Activated T-helper 17 cell treated with anti-CD3 and anti-CD28 coated beads, Interleukin-2, amount 50 U/mL, for 72 hours (primary cell): ENCODE measurements around the gene ABCF3. TPM values are rescaled to one million over a fixed set of nuclear protein-coding genes. Genes with fewer than 3 reads are reported as not detected.
"Not testable (repeated sequence)": the region's sequence is repeated elsewhere in the genome, so short reads cannot be mapped to it uniquely, and the experiment has no call there.

Source experiments
- ATAC-seq: fragments of 150-1000 bp; cut with Tn5 transposase; replicated peaks from 2 replicates; pipeline ENCODE4 v1.10.0; 2021; ENCODE audit warnings: mild to moderate bottlenecking, moderate library complexity
- H3K27ac Mint-ChIP-seq: one replicate; pipeline ENCODE4 v1.8.0; 2022; ENCODE audit warnings: mixed read lengths
- H3K27me3 Mint-ChIP-seq: one replicate; pipeline ENCODE4 v1.8.0; 2022; ENCODE audit warnings: mixed read lengths
- H3K36me3 Mint-ChIP-seq: one replicate; pipeline ENCODE4 v1.8.0; 2022; ENCODE audit warnings: low read depth, mild to moderate bottlenecking, mixed read lengths
- H3K4me1 Mint-ChIP-seq: one replicate; pipeline ENCODE4 v1.8.0; 2022; ENCODE audit warnings: mixed read lengths
- H3K4me3 Mint-ChIP-seq: one replicate; pipeline ENCODE4 v1.8.0; 2022; ENCODE audit warnings: mild to moderate bottlenecking, mixed read lengths
- H3K9me3 Mint-ChIP-seq: one replicate; pipeline ENCODE4 v1.8.0; 2022; ENCODE audit warnings: mixed read lengths
- total RNA-seq, 2 donors: library from RNA; stranded (reverse); gene quantifications; one replicate each; pipeline ENCODE4 v1.2.3, GENCODE V29; 2022

The ABCF3 gene
- 10 to 100 TPM; 75.5 to 93.5 TPM for total RNA-seq

DNA sequence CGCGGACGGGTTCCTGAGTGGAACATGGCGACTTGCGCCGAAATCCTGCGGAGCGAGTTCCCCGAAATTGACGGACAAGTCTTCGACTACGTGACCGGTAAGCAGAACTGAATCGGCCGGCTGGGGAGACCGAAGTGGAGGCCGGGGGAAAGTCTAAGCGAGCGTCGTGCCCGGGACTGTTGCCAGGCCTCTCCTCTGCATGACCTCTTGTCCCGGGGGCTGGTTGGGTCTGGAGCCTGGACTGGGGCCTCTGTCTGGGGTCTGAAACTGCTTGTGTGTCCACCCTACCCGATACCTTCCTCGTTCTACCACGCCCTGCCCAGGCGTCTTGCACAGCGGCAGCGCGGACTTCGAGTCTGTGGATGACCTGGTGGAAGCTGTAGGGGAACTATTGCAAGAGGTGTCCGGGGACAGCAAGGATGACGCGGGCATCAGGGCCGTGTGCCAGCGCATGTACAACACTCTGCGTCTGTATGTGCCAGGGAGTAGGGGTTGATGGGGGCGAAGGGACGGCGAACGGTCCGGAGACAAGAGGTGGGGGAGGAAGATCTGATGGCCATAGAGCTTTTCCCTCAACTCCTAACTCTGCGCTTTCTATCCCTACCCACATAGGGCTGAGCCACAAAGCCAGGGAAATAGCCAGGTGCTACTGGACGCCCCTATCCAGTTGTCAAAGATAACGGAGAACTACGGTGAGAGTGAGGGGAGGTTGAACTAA, at the start of gene ABCF3:
Gene ABCF3, plus strand, starts transcription at position 16 of the 718 bp plus-strand sequence. Its CDS starts 9 bp downstream, at position 25.
- H3K36me3 Mint-ChIP-seq, result peaks cover 98% of the 10 kb centered on the region
- no peaks in the 10 kb centered on the region for H3K9me3 Mint-ChIP-seq
- H3K27me3 Mint-ChIP-seq, result no peaks in the 10 kb centered on the region
- peak within 1 kb of the TSS; percentile 97 for H3K27ac Mint-ChIP-seq
- peak within 1 kb of the TSS; percentile 100 for H3K4me3 Mint-ChIP-seq
- peak; percentile 28 for ATAC-seq
- H3K4me1 Mint-ChIP-seq, result peaks cover 20% of the 10 kb centered on the region

DNA sequence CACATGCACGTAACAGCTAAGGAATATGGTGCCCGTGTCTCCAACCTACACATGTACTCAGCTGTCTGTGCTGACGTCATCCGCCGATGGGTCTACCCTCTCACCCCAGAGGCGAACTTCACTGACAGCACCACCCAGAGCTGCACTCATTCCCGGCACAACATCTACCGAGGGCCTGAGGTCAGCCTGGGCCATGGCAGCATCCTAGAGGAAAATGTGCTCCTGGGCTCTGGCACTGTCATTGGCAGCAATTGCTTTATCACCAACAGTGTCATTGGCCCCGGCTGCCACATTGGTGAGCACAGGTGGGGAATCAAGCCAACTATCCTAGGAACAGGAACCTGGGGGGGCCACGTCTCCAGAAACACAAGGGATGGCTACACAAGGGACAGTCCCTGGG, 45.6 kb upstream of the ABCF3 start:
- ATAC-seq, result no peak
- Mint-ChIP-seq H3K27ac (no peak overlapping the region), H3K4me3 (no peak overlapping the region), H3K9me3 (no peaks in the 10 kb centered on the region), H3K27me3 (no peaks in the 10 kb centered on the region), H3K36me3 (peaks cover 100% of the 10 kb centered on the region), H3K4me1 (peaks cover 20% of the 10 kb centered on the region)

DNA sequence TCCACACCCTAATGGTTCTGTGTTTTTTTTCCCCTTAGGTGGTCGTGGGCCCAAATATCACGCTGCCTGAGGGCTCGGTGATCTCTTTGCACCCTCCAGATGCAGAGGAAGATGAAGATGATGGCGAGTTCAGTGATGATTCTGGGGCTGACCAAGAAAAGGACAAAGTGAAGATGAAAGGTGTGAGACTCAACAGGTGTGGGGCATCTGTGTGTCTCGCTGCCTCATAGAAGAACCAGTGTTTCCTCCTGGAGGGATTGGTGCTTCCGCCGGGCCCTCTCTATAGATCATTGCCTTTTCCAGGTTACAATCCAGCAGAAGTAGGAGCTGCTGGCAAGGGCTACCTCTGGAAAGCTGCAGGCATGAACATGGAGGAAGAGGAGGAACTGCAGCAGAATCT, 43.8 kb upstream of the ABCF3 start:
- no peaks in the 10 kb centered on the region for H3K9me3 Mint-ChIP-seq
- H3K27ac Mint-ChIP-seq, result no peak overlapping the region
- no peaks in the 10 kb centered on the region for H3K27me3 Mint-ChIP-seq
- peaks cover 9% of the 10 kb centered on the region for H3K4me1 Mint-ChIP-seq
- peaks cover 99% of the 10 kb centered on the region for H3K36me3 Mint-ChIP-seq
- no peak for ATAC-seq
- no peak overlapping the region for H3K4me3 Mint-ChIP-seq

DNA sequence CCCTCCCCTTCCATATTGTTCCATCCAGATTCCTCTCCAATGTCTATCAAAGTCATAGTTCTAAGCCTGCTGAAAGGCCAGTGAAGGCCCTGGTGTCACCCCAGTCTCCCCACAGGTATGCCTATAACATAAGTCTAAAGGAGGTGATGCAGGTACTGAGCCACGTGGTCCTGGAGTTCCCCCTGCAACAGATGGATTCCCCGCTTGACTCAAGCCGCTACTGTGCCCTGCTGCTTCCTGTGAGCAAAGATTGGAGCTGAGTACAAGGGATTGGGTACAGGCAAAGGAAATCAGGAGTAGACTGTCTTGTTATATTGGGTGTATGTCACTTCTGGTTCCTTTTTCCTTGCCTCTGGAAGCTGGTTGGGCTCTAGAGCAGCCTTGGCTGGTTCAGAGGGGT, 42.7 kb upstream of the ABCF3 start:
- Mint-ChIP-seq H3K27me3 (no peaks in the 10 kb centered on the region), H3K9me3 (no peaks in the 10 kb centered on the region), H3K4me3 (no peak overlapping the region), H3K27ac (peak overlapping the region; percentile 5), H3K4me1 (peaks cover 6% of the 10 kb centered on the region), H3K36me3 (peaks cover 87% of the 10 kb centered on the region)
- peak; percentile 66 for ATAC-seq

DNA sequence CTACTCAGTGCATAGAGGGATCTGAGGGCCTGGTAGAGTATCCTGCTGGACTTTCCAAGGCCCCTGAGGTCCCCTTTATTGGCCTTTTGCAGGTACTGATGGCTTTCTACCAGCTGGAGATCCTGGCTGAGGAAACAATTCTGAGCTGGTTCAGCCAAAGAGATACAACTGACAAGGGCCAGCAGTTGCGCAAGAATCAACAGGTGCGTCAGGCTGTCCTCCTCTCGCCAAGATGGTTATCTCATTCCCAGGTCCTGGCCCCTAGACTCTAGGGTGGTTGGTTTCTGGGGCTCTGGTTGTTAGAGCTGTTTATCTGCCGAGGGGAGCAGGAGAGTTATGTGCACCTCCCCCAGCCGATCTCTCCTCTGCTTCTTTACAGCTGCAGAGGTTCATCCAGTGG, 41.5 kb upstream of the ABCF3 start:
- Mint-ChIP-seq H3K27me3 (no peaks in the 10 kb centered on the region), H3K4me3 (no peak overlapping the region), H3K9me3 (no peaks in the 10 kb centered on the region), H3K4me1 (peaks cover 6% of the 10 kb centered on the region), H3K27ac (no peak overlapping the region), H3K36me3 (peaks cover 76% of the 10 kb centered on the region)
- no peak for ATAC-seq

DNA sequence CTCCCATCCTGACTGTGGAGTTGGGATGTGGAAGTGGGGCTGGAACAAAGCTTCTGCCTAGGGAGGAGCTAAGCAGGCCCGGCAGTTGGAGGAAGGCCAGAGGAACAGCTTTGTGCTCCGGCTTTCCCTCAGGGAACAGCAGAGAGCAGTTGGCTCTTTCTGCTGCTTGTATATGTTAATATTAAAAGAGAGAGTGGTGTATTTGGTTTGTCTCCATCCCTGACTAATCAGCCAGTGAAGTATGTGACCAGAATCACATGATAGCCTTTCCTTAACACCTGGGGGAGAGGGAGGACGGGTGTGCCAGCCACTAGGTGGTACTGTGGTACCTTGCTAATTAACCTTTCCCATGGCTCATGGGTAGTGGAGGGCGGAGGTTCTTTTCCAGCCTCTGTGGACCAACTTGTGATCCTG, 40.9 kb upstream of the ABCF3 start:
- Mint-ChIP-seq H3K27me3 (no peaks in the 10 kb centered on the region), H3K4me3 (no peak overlapping the region), H3K9me3 (no peaks in the 10 kb centered on the region), H3K27ac (no peak overlapping the region), H3K4me1 (peaks cover 4% of the 10 kb centered on the region), H3K36me3 (peaks cover 69% of the 10 kb centered on the region)
- peak; percentile 81 for ATAC-seq

DNA sequence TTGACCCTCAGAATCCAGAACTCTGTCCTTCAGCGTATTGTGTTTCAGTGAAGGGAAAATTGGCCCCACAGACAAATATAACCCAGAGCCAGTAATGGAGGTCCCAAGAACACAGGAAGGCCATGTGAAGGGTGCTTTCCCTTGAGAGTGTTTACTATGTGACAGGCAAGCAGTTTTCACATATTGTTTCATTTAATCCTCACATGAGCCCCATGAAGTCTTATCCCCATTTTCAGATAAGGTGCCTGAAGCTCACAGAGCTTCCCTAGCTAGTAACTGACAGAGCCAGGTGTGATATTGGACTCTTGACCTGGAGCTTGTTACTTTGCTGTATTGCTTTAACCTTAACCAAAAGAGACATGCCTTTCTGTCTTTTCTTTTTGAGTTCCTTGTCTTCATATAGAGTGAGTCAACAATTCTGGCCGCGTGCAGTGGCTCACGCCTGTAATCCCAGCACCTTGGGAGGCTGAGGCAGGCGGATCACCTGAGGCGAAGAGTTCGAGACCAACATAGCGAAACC, 40.2 kb upstream of the ABCF3 start:
- no peaks in the 10 kb centered on the region for H3K9me3 Mint-ChIP-seq
- no peaks in the 10 kb centered on the region for H3K27me3 Mint-ChIP-seq
- H3K36me3 Mint-ChIP-seq, result peaks cover 62% of the 10 kb centered on the region
- H3K4me3 Mint-ChIP-seq, result no peak overlapping the region
- ATAC-seq, result no peak
- H3K4me1 Mint-ChIP-seq, result no peaks in the 10 kb centered on the region
- no peak overlapping the region for H3K27ac Mint-ChIP-seq

- H3K4me3 Mint-ChIP-seq, result no peak overlapping the region
- H3K4me1 Mint-ChIP-seq, result no peaks in the 10 kb centered on the region
- H3K36me3 Mint-ChIP-seq, result peaks cover 40% of the 10 kb centered on the region
- H3K27me3 Mint-ChIP-seq, result no peaks in the 10 kb centered on the region
- H3K27ac Mint-ChIP-seq, result no peak overlapping the region
- H3K9me3 Mint-ChIP-seq, result no peaks in the 10 kb centered on the region
- no peak for ATAC-seq
Observed at GRCh38 chr3:184148076-184148475, 37.9 kb upstream of the ABCF3 start.

- peaks cover 29% of the 10 kb centered on the region for H3K36me3 Mint-ChIP-seq
- H3K27me3 Mint-ChIP-seq, result no peaks in the 10 kb centered on the region
- no peak overlapping the region for H3K27ac Mint-ChIP-seq
- no peaks in the 10 kb centered on the region for H3K9me3 Mint-ChIP-seq
- H3K4me1 Mint-ChIP-seq, result no peaks in the 10 kb centered on the region
- H3K4me3 Mint-ChIP-seq, result no peak overlapping the region
- ATAC-seq, result no peak
Observed at GRCh38 chr3:184149123-184149522, 36.9 kb upstream of the ABCF3 start.

DNA sequence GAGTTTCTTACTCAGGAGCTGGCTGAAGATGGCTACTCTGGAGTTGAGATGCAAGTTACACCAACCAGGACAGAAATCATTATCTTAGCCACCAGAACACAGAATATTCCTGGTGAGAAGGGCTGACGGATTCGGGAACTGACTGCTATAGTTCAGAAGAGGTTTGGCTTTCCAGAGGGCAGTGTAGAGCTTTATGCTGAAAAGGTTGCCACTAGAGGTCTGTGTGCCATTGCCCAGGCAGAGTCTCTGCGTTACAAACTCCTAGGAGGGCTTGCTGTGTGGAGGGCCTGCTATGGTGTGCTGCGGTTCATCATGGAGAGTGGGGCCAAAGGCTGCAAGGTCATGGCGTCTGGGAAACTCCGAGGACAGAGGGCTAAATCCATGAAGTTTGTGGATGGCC, 36.2 kb upstream of the ABCF3 start:
- not testable (repeated sequence) for H3K27me3 Mint-ChIP-seq, H3K27ac Mint-ChIP-seq, H3K4me1 Mint-ChIP-seq, ATAC-seq, H3K4me3 Mint-ChIP-seq, H3K9me3 Mint-ChIP-seq
- peaks cover 23% of the 10 kb centered on the region for H3K36me3 Mint-ChIP-seq

DNA sequence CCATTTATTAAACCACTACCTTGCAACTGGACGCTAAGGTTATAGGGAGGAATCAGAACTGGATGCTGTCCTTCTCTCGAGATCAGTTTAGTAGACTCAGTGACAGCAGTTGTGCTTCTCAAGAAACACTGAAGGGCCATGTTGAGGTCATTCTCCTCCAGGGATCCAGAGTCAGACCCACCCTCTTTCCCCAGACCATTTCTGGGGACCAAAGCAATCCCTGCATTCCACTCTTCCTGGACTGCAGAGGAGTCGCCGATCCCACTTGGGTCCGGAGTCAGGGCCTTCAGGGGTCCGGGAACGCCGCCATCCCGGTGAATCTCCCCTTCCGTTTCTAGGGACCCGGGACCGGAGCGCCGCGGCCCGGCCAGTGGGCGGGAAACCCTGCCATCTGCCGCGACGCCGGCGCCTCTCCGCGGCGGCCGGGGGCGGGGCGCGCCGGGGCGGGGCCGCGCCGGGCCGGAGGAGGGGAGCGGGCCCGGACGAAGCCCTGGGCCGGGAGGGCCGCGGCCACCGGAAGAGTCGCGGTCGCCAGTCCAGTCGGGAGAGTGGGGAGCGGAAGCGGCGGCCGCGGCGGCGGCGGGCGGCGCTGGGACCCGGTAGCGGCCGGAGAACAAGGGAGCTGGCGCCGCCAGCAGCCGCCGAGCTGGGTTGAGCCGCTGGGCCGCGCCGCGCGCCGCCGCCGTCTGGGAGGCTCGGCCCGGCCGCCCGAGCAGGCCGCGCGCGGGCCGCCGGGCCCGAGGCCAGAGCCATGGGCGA, 30.9 kb upstream of the ABCF3 start, which contains the start of gene DVL3:
Gene DVL3, plus strand, starts transcription at position 493 of the 759 bp plus-strand sequence. Its CDS starts 259 bp downstream, at position 752.
- H3K27ac Mint-ChIP-seq, result peak within 1 kb of the TSS; percentile 92
- peaks cover 5% of the 10 kb centered on the region for H3K4me1 Mint-ChIP-seq
- peak within 1 kb of the TSS; percentile 94 for H3K4me3 Mint-ChIP-seq
- H3K27me3 Mint-ChIP-seq, result no peaks in the 10 kb centered on the region
- peaks cover 5% of the 10 kb centered on the region for H3K36me3 Mint-ChIP-seq
- peak; percentile 83 for ATAC-seq
- no peaks in the 10 kb centered on the region for H3K9me3 Mint-ChIP-seq

DNA sequence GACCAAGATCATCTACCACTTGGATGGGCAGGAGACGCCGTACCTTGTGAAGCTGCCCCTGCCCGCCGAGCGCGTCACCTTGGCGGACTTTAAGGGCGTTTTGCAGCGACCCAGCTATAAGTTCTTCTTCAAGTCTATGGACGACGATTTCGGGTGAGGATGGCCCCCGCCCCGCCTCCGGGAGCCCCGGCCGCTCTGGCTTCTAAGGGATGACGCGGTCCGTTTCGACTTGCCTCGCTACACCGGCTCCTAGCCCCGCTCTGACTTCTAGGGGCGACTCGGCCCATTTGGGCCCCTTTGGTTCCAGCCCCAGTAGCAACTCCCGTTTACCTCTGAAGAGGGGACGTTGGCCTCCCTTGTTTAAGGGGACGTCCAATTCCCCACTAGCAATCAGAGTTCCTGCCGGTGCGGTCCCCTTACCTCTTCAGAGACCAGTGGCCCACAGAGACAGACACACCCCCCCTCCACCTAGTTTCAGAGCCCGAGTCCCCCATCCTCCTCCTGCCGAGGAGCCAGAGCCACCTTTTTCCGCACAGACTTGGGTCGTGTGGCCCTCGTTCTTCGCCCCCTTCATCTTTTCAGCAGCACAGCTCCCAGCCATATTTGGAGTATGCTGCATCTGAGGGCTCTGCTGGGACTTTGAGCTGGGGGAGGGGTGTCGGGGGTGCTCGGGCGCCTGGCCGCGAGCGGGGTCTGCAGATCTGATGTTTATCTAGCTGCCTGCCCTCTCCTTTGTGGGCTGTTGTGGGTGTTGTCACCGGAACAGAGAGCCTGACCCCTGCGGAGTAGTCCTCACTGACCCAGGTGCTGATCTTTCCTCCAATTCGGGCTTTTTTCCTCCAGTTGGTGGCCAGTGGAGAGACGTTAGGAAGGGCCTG, 30.1 kb upstream of the ABCF3 start:
- no peaks in the 10 kb centered on the region for H3K27me3 Mint-ChIP-seq
- no peaks in the 10 kb centered on the region for H3K9me3 Mint-ChIP-seq
- peaks cover 5% of the 10 kb centered on the region for H3K36me3 Mint-ChIP-seq
- peak; percentile 78 for ATAC-seq
- peak overlapping the region; percentile 94 for H3K4me3 Mint-ChIP-seq
- peaks cover 11% of the 10 kb centered on the region for H3K4me1 Mint-ChIP-seq
- peak overlapping the region; percentile 92 for H3K27ac Mint-ChIP-seq

DNA sequence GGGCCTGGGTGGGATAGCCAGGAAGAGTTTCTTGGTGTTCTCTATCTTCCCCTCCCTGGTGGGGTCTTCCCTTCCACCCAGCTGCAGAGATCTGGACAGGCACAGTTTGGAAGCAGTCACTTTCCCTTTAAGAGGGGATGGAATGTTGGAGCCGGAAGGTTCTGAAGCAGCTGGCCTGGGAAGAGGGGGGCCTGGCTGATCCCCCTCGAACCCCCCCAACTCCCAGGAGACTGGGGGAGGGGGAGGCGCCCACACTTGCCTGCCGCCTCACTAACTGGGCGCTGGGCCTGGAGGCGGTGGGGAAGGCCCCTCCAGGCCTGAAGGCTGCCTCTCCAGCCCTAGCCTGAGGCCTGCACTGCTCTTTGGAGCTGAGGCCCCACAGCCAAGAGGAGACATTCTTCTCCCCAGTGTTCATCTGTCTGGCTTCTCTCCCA, 29.5 kb upstream of the ABCF3 start:
- no peaks in the 10 kb centered on the region for H3K27me3 Mint-ChIP-seq

GRCh38 chr3:184157206-184157605, 28.8 kb upstream of the ABCF3 start:
- peaks cover 17% of the 10 kb centered on the region for H3K4me1 Mint-ChIP-seq
- H3K27ac Mint-ChIP-seq, result peak overlapping the region; percentile 92
- H3K27me3 Mint-ChIP-seq, result no peaks in the 10 kb centered on the region
- no peak for ATAC-seq
- H3K9me3 Mint-ChIP-seq, result no peaks in the 10 kb centered on the region
- H3K36me3 Mint-ChIP-seq, result peaks cover 15% of the 10 kb centered on the region
- H3K4me3 Mint-ChIP-seq, result peak overlapping the region; percentile 94

More for the DNA sequence above, 29.5 kb upstream of the ABCF3 start:
- Mint-ChIP-seq H3K4me3 (peak overlapping the region; percentile 94), H3K27ac (peak overlapping the region; percentile 92), H3K36me3 (peaks cover 8% of the 10 kb centered on the region), H3K4me1 (peaks cover 14% of the 10 kb centered on the region), H3K9me3 (no peaks in the 10 kb centered on the region)
- no peak for ATAC-seq
